Measurements from ENCODE around the gene M6PR.
"Not testable (repeated sequence)": the region's sequence is repeated elsewhere in the genome, so short reads cannot be mapped to it uniquely, and the experiment has no call there.

M6PR gene

DNA sequence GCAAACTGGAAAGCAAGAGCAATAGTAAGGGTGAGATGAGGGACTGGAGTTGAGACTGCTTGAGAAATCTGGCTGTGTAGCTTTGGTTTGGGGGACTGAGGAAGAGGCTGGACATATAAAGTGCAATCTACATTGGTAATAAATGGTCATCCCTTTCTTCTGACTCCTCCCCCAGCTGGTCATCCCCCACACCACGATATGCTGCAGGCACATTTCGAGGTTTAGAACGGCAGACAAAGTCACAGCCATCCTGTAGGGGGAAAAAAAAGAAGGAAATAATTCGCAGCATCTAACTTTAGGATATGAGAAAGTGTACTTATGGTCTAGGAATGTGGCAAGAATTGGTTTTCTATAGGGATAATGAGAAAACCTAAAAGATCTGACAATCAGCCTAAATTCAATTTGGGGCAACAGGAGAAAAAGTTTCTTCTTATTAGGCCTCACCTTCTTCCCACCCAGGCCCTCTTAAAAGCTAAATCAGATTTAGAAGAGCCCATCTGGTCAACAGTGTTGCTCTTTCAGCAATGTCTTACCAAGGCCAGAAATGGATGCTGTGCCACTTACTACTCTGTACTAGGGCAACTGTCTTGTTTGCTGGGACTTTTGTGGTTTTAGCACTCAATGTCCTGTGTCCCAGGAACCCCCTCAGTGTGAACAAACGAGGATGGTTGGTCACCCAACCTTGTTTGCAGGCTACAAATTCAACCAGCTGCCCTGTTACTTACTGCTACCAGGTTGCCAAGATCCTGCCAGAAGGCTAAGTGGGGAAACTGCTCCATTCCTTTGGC, 7.6 kb downstream of the M6PR start:
- DNase-seq (ENCODE audit: low read depth), result no peak
- TF ChIP-seq, protein P1, sequence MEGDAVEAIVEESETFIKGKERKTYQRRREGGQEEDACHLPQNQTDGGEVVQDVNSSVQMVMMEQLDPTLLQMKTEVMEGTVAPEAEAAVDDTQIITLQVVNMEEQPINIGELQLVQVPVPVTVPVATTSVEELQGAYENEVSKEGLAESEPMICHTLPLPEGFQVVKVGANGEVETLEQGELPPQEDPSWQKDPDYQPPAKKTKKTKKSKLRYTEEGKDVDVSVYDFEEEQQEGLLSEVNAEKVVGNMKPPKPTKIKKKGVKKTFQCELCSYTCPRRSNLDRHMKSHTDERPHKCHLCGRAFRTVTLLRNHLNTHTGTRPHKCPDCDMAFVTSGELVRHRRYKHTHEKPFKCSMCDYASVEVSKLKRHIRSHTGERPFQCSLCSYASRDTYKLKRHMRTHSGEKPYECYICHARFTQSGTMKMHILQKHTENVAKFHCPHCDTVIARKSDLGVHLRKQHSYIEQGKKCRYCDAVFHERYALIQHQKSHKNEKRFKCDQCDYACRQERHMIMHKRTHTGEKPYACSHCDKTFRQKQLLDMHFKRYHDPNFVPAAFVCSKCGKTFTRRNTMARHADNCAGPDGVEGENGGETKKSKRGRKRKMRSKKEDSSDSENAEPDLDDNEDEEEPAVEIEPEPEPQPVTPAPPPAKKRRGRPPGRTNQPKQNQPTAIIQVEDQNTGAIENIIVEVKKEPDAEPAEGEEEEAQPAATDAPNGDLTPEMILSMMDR (conservative IDR thresholded peaks at IDR 0.05; ENCODE audit: low read length), result no peak
- no peak overlapping the region for H3K4me3 ChIP-seq (ENCODE audit: low read length)

DNA sequence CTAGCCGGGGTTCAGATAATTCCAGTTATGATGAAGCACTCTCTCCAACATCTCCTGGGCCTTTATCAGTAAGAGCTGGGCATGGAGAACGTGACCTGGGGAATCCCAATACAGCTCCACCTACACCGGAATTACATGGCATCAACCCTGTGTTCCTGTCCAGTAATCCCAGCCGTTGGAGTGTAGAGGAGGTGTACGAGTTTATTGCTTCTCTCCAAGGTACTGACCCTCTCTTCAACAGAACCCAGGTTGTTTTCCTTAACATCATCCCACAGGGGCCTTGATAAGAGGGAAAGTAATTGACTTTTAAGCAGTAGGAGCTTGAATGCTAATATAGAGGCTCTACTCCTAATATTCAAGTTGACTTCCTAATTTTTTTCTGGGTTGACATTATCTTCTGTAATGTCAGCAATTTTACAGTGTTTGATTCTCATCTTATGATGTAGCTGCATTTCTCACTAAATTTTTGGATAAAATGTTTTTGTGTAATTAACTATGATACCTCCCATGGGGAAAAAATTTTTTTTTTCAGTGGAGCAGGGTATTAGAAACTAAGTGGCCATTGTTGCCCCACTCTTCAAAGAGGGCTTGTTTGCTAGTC, 11.5 kb downstream of the M6PR start:
- DNase-seq (ENCODE audit: low read depth); H3K4me3 ChIP-seq (ENCODE audit: low read length): not testable (repeated sequence)

DNA sequence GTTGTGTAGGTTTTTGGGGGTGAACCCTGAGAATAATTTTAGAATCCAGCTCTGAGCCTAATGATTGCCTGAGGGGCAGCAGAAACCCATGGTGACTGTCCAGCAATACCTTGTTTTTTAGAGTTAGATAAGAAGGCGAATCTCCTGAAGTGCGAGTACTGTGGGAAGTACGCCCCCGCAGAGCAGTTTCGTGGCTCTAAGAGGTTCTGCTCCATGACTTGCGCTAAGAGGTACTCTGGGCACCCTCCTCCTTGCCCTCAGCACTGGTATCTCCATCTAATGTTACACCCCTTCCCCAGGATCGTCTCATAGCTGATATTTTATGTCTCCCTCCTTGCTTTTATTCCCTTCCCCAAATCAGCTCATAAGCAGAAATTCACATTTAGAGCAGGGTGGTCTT, 12.7 kb downstream of the M6PR start:
- TF ChIP-seq, protein P1 (conservative IDR thresholded peaks at IDR 0.05; ENCODE audit: low read length), result no peak
- no peak for DNase-seq (ENCODE audit: low read depth)

DNA sequence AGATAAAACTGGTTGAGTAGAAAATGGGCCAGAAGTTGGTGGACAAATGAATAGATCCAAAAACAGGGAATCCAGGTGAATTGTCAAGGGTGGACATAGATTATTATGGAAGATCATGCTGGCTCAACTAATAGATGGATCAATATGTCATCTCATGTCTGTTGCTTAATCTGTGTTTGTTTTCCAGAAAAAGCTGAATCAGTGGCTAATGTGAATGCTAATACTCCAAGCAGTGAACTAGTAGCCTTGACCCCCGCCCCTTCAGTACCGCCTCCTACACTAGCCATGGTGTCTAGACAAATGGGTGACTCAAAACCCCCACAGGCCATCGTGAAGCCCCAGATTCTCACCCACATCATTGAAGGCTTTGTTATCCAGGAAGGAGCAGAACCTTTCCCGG, 15.4 kb downstream of the M6PR start:
- not testable (repeated sequence) for H3K4me3 ChIP-seq (ENCODE audit: low read length); DNase-seq (ENCODE audit: low read depth)

More for the DNA sequence above, 12.7 kb downstream of the M6PR start:
- H3K4me3 ChIP-seq (ENCODE audit: low read length), result no peak overlapping the region

DNA sequence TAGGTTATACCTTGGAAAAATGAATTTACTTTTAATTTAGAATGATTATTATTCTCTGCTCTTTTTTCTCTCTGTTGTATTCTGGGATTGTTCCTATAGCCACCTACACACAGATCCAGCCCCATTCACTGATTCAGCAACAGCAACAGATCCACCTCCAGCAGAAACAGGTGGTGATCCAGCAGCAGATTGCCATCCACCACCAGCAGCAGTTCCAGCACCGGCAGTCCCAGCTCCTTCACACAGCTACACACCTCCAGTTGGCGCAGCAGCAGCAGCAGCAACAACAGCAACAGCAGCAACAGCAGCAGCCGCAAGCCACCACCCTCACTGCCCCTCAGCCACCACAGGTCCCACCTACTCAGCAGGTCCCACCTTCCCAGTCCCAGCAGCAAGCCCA, 17.0 kb downstream of the M6PR start:
- H3K4me3 ChIP-seq (ENCODE audit: low read length); DNase-seq (ENCODE audit: low read depth): not testable (repeated sequence)

GRCh38 chr12:8930655-8931323, 18.7 kb downstream of the M6PR start:
- not testable (repeated sequence) for DNase-seq (ENCODE audit: low read depth); H3K4me3 ChIP-seq (ENCODE audit: low read length)

GRCh38 chr12:8922544-8922943, 26.9 kb downstream of the M6PR start:
- no peak overlapping the region for H3K4me3 ChIP-seq (ENCODE audit: low read length)
- TF ChIP-seq, protein P1 (conservative IDR thresholded peaks at IDR 0.05; ENCODE audit: low read length), result no peak
- DNase-seq (ENCODE audit: low read depth), result no peak

- H3K4me3 ChIP-seq (ENCODE audit: low read length); DNase-seq (ENCODE audit: low read depth): not testable (repeated sequence)
These were observed 29.8 kb downstream of the M6PR start for GRCh38 chr12:8919643-8920042.

DNA sequence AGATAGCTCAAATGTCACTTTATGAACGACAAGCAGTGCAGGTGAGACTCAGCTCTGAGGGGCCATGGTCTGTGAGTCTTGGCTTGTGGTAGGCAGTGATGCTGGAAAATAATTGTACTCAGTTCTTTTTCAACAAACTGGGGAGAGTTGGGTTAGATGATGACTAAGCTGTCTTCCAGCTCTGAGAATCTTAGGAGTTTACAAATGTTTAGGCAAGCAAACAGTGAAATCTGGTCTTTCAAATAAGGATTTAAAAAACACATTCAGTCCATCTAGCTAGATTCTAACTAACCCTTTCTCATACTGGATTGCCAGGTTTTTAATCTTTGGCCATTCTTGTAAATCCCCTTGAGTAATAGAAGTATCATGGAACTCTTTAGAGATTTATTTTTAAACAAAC, 31.7 kb downstream of the M6PR start:
- TF ChIP-seq, protein P1 (conservative IDR thresholded peaks at IDR 0.05; ENCODE audit: low read length), result no peak
- H3K4me3 ChIP-seq (ENCODE audit: low read length), result no peak overlapping the region
- DNase-seq (ENCODE audit: low read depth), result no peak
